ENCODE data around the gene LRRK1.
"Not testable (repeated sequence)": the region's sequence is repeated elsewhere in the genome, so short reads cannot be mapped to it uniquely, and the experiment has no call there.

Gene LRRK1

GRCh38 chr15:101060576-101061551 is 141.7 kb downstream of the LRRK1 start:
- DNase-seq, result no peak

DNA sequence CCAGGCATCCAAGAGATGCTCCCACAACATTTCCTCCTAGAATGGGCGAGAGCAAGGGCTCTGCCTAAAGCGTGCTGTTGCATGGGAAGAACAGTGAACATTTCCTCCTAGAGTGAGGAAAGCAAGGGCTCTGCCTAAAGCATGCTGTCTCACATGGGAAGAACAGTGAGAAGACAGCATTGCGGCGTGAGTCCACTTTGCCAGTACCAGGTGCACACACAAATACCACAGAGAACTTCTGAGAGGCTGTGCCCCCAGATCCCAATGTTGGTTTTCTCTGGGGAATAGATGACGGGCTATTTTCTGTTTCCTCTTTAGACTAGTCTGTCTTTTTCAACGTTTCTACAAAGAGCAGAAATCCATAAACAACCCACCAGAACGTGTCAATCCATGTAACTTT is 142.9 kb downstream of the LRRK1 start:
- no peak for DNase-seq

GRCh38 chr15:101062471-101063171 is 143.5 kb downstream of the LRRK1 start:
- DNase-seq, result no peak

- DNase-seq, result no peak
Observed at GRCh38 chr15:101063212-101063611, 144.1 kb downstream of the LRRK1 start.

- DNase-seq, result no peak
Observed at GRCh38 chr15:101063891-101064794, 145.0 kb downstream of the LRRK1 start.

GRCh38 chr15:101064795-101065569 is 145.8 kb downstream of the LRRK1 start:
- DNase-seq, result no peak

DNA sequence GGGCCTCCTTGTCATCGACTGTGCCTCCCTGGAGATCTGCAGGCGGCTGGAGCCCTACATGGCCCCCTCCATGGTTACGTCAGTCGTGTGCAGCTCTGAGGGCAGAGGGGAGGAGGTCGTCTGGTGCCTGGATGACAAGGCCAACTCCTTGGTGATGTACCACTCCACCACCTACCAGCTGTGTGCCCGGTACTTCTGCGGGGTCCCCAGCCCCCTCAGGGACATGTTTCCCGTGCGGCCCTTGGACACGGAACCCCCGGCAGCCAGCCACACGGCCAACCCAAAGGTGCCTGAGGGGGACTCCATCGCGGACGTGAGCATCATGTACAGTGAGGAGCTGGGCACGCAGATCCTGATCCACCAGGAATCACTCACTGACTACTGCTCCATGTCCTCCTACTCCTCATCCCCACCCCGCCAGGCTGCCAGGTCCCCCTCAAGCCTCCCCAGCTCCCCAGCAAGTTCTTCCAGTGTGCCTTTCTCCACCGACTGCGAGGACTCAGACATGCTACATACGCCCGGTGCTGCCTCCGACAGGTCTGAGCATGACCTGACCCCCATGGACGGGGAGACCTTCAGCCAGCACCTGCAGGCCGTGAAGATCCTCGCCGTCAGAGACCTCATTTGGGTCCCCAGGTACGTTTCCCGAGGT is 146.5 kb downstream of the LRRK1 start:
- DNase-seq, result no peak

DNA sequence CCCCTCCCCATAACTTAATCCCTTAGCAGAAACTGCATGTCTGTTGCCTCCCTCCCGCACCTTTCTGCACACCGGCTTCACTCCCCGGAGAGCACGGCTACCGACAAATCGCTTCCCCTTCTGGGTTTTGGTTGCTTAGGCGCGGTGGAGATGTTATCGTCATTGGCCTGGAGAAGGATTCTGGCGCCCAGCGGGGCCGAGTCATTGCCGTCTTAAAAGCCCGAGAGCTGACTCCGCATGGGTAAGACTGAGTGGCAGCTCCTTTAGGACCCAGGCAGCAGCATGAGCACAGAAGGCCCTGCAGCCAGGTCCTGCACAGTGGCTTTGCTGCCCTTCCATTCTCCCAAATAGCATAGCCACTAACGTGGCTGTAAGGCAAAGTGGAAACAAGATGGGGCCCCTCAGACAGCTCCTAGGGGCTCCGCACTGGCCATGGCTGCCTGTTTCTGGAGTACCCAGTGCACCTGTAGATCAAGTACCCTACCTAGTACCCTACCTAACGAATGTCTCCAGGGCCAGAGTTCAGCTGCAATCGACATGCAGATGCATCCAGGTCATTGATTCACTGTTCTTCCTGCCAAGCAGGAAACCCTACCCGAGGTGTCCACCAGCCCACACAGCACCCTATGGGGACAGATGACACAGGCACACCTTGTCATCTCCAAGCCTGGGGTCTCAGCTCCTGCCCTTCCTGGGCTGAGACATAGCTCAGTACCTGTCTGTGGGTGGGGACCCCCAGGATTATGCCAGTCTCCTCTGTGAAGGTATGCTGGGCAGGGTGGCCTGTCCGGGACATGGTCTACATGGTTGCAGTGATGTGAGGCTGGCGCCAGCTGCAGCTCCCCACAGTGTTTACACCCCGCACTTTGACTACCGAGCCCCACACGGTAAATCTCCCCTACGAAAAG is 147.6 kb downstream of the LRRK1 start:
- no peak for DNase-seq

GRCh38 chr15:101067660-101068522 is 148.7 kb downstream of the LRRK1 start:
- no peak for DNase-seq

DNA sequence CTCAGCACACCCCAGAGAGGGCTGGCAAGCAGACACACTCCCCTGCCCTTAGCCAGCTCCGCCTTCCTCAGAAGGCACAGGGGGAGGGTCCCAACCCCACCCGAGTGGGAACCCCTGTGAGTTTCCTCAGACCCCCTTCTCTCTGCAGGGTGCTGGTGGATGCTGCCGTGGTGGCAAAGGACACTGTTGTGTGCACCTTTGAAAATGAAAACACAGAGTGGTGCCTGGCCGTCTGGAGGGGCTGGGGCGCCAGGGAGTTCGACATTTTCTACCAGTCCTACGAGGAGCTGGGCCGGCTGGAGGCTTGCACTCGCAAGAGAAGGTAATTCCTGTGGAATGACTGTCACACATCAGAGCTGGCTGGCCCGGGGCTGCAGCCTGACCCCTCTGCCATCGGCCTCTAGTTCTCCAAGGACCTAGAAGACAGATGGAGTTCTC is 149.4 kb downstream of the LRRK1 start:
- DNase-seq, result no peak

- no peak for DNase-seq
Observed at GRCh38 chr15:101068961-101069653, 149.9 kb downstream of the LRRK1 start.

DNA sequence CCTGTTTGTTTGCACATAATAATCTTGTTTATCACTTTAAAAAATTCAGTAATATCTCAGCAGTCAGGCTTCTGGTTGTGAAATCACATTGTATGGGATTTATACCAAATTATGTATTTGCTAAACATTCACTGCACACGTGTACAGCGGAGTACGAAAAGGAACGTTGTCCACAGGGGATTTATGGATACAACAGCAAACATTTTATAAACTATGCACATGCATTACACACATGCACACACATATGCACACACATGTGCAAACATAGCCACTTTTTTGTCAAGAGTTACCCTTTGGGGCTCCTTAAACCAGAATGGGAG is 150.5 kb downstream of the LRRK1 start:
- no peak for DNase-seq

DNA sequence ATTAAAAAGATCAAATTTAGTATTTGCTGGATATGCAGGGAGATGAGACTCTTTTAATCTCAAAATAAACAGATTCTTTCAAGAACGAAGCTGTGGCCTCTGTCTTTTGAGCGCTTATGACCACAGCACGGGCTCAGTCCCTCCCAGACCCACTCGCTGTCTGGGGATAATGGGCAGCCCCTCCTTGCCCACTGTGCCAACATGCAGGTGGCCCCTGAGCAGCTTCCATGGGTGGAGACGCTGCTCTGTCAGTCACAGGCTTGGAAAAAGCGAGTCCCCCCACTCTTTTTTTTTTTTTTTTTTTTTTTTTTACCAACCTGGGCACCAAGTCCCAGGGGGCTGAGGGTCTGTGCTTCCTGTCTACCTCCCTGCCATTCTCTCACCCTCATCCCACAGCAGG is 150.9 kb downstream of the LRRK1 start:
- no peak for DNase-seq

- DNase-seq, result no peak
Observed at GRCh38 chr15:101070502-101071273, 151.5 kb downstream of the LRRK1 start.

DNA sequence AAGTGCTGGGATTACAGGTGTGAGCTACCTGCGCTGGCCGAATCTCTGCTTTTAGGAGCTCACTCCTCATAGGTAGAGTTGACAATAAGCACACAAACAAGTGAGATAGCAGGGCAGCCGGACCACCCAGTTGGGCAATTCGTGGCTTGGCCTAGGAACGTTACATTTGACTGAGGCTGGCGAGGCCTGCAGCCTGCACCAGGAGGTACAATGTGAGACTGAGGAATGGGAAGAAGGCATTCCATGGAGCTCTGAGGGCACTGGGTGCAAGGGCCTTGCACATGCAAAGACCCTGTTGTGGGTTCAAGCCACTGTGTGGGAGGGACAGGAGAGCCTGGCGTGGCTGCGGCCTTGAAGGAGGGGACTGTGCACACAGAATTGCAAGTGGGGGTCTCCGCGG is 152.5 kb downstream of the LRRK1 start:
- DNase-seq, result no peak

DNA sequence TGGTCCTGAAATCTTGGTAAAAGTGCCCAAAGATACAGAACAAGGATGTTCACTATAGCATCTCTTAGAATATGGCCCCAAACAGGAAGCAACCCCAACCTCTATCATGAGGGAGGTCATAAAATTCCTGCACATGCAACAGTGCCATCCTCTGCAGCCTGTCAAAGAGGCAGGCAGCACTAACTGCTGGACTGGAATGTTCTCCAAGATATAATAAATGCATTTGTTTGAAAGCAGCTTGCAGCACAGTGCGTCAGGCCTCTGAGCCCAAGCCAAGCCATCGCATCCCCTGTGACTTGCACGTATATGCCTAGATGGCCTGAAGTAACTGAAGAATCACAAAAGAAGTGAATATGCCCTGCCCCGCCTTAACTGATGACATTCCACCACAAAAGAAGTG is 153.1 kb downstream of the LRRK1 start:
- DNase-seq, result not testable (repeated sequence)

- DNase-seq, result not testable (repeated sequence)
Observed at GRCh38 chr15:101077806-101078668, 158.9 kb downstream of the LRRK1 start.

Data from stimulated activated CD4-positive, alpha-beta T cell treated with anti-CD3 and anti-CD28 coated beads, Interleukin-4, amount 100 ng/mL, for 4 hours (primary cell).